ENCODE results near the gene TMEM25.
"Not testable (repeated sequence)": the region's sequence is repeated elsewhere in the genome, so short reads cannot be mapped to it uniquely, and the experiment has no call there.

- TF ChIP-seq CTCF (IDR thresholded peaks at IDR 0.05; ENCODE audit: borderline replicate concordance, extremely low read depth, low read length, poor library complexity, severe bottlenecking); EZH2 (IDR thresholded peaks at IDR 0.05; ENCODE audit: borderline replicate concordance, low read depth, low read length, severe bottlenecking): not testable (repeated sequence)
These were observed 47.0 kb downstream of the TMEM25 start for GRCh38 chr11:118577995-118578394.

Data from DND-41 (cell line).